Stimulated activated CD8-positive, alpha-beta memory T cell treated with anti-CD3 and anti-CD28 coated beads, Interleukin-4, amount 100 ng/mL, for 1 hour (primary cell): ENCODE results near the gene DYNC2I2.
"Not testable (repeated sequence)": the region's sequence is repeated elsewhere in the genome, so short reads cannot be mapped to it uniquely, and the experiment has no call there.

Experiments used
- DNase-seq, 2 donors: peaks; one replicate each; pipeline ENCODE4 v3.0.0-alpha.2; 2020; ENCODE audit warnings: low read depth in 2 of 2, low spot score in 1 of 2

Gene DYNC2I2

GRCh38 chr9:128656416-128657343 is at the start of gene DYNC2I2:
Gene DYNC2I2 (minus strand): TSS chr9:128656847. CDS start chr9:128656726, 121 bp downstream.
- DNase-seq, result peak; percentile 94

GRCh38 chr9:128706045-128706444 is 49.4 kb upstream of the DYNC2I2 start:
- DNase-seq, result no peak

- DNase-seq, result no peak
Observed at GRCh38 chr9:128705051-128705965, 48.7 kb upstream of the DYNC2I2 start.

- DNase-seq, result no peak
Observed at GRCh38 chr9:128704356-128704670, 47.7 kb upstream of the DYNC2I2 start.

GRCh38 chr9:128703616-128704355 is 47.1 kb upstream of the DYNC2I2 start:
- no peak for DNase-seq

GRCh38 chr9:128702949-128703615 is 46.4 kb upstream of the DYNC2I2 start:
- DNase-seq, result no peak

- peak; percentile 69 to 71 for DNase-seq
Observed at GRCh38 chr9:128702445-128702948, 45.9 kb upstream of the DYNC2I2 start, which contains the start of gene PKN3. Gene PKN3 (plus strand): TSS chr9:128702503. CDS start chr9:128702916, 413 bp downstream.

GRCh38 chr9:128701227-128701854 is 44.7 kb upstream of the DYNC2I2 start:
- no peak for DNase-seq

- not testable (repeated sequence) for DNase-seq
Observed at GRCh38 chr9:128699096-128699795, 42.6 kb upstream of the DYNC2I2 start.

GRCh38 chr9:128696923-128697707 is 40.5 kb upstream of the DYNC2I2 start:
- no peak for DNase-seq

GRCh38 chr9:128694344-128694743 is 37.7 kb upstream of the DYNC2I2 start:
- no peak for DNase-seq

- DNase-seq, result not testable (repeated sequence)
Observed at GRCh38 chr9:128693738-128694137, 37.1 kb upstream of the DYNC2I2 start.

GRCh38 chr9:128690684-128691034 is 34.0 kb upstream of the DYNC2I2 start:
- DNase-seq, result no peak

GRCh38 chr9:128689820-128690683 is 33.4 kb upstream of the DYNC2I2 start:
- DNase-seq, result peak in 1 of 2 donors; percentile 27

- DNase-seq, result no peak
Observed at GRCh38 chr9:128689293-128689774, 32.7 kb upstream of the DYNC2I2 start.

- peak; percentile 72 to 83 for DNase-seq
Observed at GRCh38 chr9:128688501-128689292, 32.0 kb upstream of the DYNC2I2 start, which contains the start of gene SET. Gene SET (plus strand): TSS chr9:128689222. CDS start chr9:128689583, 361 bp downstream.
